Activated CD4-positive, CD25-positive, alpha-beta regulatory T cell (primary cell): ENCODE data around the gene MRPL34.
"Not testable (repeated sequence)": the region's sequence is repeated elsewhere in the genome, so short reads cannot be mapped to it uniquely, and the experiment has no call there.

Experiments
- DNase-seq, 4 experiments: peaks; one replicate each; lab custom pipeline; 2025; lab: John Stamatoyannopoulos, UW

Gene MRPL34

DNA sequence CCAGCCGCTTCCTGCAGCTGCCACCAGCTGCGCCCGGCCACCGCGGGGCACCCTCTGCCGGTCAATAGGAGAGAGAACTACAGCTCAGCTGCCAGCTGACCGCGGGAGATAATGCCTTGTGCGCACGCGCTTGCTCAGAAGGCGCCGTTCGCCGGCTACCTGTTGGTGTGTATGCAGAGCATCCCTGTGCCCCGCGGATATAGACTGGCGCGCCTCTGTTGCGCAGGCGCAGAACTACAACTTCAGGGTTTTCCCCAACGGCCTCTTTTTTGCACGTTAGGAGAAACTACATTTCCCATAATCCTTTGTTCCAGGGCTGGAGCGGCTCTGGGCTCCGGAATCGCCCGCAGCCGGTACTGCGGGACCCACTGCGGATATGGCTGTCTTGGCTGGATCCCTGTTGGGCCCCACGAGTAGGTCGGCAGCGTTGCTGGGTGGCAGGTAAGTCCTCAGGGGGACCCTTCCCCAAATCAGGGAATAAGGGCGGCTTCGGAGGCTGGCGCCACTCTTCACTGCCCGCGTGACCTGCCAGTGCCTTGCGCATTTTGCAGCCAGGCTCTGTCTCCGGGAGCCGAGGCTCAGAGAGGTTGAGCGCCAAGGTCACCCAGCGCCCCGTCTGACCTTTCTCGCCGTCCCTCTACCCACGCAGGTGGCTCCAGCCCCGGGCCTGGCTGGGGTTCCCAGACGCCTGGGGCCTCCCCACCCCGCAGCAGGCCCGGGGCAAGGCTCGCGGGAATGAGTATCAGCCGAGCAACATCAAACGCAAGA lies at the start of gene MRPL34:
Gene MRPL34, plus strand, starts transcription at position 356 of the 768 bp plus-strand sequence. Its CDS starts 21 bp downstream, at position 377.
- DNase-seq, result peak; percentile 77 to 90 (median 84)

- no peak for DNase-seq
Observed at GRCh38 chr19:17256130-17256529, 49.5 kb upstream of the MRPL34 start.

- DNase-seq, result no peak
Observed at GRCh38 chr19:17259118-17259780, 46.4 kb upstream of the MRPL34 start.

- DNase-seq, result no peak
Observed at GRCh38 chr19:17259934-17260333, 45.7 kb upstream of the MRPL34 start.

DNA sequence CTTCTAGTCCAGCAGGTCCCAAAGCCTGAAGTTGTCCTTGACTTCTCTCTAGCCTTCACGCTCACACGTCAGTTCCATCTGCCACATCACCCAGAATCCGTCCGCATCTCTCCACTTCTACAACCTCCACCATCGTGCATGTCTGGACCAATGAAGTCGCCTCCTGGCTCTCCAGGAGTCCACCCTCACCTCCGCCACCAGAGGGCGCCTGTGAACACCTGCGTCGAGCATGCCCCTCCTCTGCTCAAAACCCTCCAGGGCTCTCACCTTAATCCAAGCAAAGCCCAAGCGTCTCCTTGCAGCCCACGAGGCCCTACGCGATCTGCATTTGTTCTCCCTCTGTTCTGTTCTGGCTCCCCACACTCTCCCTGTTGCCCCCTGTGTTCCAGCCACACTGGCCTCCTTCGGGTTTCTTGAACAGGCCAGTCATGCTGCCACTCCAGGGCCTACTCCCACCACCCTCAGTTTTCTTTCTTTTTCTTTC lies 44.8 kb upstream of the MRPL34 start:
- DNase-seq, result peak; percentile 82 to 88 (median 85)

DNA sequence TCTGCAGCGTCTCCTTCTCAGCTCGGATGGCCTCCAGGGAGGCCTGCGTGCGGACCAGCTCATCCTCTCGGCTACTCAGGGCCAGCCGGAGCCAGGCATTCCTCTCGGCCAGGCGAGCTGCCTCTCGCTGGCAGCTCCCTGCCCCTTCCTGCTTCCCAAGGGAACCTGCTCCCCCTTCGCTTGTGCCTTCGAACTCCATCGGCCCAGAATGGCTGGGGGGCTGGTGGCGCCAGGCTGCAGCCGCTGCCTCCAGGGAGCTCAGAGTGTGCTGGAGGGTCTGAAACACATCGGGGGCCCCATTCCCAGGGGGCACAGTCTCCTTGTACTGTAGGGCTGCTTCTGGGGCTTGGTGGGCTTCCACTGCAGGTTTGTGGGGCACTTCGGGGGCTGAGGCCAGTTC lies 43.1 kb upstream of the MRPL34 start:
- DNase-seq, result no peak

DNA sequence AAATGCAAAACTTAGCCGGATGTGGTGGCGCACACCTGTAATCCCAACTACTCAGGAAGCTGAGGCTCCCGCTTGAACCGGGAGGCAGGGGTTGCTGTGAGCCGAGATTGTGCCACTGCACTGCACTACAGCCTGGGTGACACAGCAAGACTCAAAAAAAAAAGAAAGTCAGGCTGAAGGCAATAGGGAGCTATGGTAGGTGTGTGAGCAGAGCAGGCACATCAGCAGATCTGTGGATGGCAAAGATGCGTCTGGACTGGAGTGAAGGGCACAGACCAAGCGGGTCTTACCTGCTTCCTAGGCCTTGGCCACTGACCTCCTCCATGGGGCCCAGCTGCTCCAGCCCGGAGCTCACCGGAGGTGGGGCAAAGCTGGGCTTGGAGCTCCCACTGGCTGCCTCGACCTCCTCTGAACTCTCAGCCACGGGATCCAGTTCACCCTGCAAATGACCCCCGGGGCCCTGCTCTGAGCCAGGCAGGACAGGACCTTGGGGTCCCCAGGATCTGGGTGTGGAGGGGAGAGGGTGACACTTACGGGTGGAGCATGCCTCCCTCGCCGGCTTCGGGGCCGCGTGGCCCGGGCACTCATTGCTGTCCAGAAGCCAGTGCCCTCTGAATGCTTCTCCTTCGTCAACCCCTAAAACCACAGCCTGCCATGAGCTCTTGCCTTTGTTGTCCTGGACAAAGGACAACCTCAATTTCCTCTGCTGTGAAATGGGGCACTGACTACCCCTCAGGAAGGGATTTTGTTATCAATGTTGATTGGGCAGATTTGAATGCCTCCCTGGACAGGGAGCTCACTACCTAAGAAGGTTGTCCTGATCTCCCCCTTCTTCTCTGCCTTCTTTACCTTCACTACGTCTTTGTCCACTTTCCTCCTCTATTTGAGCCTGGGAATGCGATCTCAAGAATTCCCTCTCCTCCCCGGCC lies 41.7 kb upstream of the MRPL34 start:
- no peak for DNase-seq

- DNase-seq, result no peak
Observed at GRCh38 chr19:17264641-17264979, 41.1 kb upstream of the MRPL34 start, which contains the start of gene USHBP1. Gene USHBP1 (minus strand): TSS chr19:17264745. CDS start chr19:17264299, 446 bp downstream.

DNA sequence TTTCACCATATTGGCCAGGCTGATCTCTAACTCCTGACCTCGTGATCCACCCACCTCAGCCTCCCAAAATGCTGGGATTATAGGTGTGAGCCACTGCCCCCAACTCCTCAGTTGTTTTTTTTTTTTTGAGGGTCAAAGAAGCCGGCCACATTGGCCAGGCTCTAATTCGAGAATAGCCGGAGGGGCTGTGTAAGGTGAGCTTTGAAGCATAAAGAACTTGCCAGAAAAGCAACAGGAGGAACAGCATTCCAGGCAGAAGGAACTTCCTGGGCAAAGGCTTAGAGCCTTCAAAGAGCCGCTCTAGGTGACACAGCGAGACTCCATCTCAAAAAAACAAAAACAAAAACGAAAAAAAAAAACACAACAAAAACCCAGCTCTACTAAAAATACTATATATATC lies 39.6 kb upstream of the MRPL34 start:
- no peak for DNase-seq

DNA sequence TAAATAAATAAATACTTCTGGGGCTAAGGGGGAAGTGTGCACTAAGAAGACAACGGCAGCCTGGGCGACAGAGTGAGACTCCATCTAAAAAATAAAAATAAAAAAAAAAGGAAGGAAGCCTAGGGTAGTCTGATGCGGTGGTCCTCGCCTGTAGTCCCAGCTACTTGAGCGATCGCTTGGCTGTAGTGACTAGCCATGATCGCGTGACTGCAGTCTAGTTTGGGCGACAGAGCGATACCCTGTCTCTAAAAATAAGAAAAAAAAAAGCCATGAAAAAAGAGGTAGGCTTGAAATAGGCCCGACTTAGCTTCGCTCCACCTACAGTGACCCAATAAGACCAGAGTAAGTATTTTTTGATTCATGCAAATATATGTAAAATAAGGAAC lies 39.1 kb upstream of the MRPL34 start:
- DNase-seq, result no peak

DNA sequence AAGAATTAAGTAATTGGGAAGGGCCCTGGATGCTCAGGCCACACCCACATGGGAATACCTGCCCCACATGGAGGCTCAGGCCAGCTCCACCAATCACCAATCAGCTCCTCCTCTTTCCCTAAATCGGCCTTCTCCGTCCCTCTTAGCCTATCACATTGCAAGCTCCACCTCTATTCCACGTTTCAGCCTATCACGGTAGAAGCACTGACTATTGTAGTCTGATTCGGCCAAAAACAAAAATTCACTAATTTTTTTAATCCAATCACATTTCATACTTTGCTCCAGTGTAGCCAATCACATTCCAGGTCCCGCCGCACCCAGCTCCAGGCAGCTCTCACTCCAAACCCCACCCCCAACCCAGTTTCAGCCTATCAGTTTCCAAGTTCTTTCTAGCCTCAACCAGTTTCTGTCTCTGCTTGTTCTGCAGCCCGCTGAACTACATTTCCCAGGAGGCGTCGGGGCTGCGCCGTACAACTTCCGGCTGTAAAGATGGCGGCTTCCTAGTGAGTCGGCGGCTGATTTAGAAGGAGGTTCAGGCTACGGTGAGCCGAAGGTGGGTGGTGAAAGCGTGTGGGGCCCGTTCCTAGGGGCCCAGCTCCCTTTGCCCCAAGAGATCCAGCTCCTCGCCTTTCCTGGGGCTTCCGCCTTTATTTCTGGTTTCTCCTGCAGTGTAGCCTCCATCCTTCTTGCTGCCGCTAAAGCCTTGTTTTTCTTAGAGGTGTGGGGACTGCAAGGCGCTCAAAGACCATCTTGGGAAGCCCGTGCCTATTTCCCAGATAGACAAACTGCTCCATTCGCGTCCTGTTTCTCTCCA lies 38.5 kb upstream of the MRPL34 start, which contains the start of gene BABAM1:
Gene BABAM1, plus strand, starts transcription at position 469 of the 814 bp plus-strand sequence. CDS start 1,364 bp downstream, outside the sequence.
- peak; percentile 79 to 88 (median 86) for DNase-seq

DNA sequence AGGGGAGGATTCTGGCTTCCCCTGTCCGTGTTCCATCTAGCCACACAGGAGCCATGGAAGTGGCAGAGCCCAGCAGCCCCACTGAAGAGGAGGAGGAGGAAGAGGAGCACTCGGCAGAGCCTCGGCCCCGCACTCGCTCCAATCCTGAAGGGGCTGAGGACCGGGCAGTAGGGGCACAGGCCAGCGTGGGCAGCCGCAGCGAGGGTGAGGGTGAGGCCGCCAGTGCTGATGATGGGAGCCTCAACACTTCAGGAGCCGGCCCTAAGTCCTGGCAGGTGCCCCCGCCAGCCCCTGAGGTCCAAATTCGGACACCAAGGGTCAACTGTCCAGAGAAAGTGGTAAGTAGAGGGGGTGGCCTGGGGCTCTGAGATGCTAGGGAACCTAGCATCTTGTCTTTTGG lies 36.9 kb upstream of the MRPL34 start:
- no peak for DNase-seq

DNA sequence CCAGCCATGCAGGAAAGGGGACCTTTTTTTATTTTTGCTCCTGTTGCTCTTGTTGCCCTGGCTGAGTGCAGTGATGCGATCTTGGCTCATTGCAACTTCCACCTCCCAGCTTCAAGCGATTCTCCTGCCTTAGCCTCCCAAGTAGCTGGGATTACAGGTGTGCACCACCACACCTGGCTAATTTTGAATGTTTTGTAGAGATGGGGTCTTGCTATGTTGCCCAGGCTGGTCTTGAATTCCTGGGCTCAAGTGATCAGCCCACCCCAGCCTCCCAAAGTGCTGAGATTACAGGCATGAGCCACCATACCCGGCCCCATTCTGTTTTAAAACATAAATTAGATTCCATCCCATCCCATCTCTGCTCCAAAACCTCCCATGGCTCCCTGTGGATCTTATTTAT lies 30.8 kb upstream of the MRPL34 start:
- DNase-seq, result not testable (repeated sequence)

DNA sequence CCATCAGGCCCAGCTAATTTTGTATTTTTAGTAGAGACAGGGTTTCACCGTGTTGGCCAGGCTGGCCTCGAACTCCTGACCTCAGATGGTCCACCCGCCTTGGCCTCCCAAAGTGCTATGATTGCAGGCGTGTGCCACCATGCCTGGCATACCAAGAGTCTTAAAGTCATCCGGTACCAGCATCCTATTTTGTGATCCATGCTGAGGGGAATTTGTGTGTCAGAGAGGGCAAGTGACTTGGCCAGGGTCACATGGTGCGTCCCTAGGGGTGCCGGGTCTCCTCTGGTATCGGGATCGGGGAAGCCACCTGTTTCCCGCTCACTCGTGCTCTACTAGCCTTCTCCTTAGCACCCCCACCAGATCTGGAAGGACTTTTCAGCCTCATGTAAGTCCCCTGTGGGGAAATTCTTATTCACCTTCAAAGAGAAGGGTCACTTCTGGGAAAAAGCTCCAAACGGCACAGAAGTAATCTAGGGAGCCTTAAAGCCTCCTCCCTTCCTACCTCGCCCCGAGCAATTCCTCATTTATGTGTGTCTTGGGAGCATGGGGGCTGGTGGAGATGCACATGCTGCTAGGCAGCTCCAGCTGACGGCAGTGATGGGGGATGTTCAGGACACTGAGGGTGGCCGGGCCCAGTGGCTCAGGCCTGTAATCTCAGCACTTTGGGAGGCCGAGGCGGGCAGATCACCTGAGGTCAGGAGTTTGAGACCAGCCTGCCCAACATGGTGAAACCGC lies 30.1 kb upstream of the MRPL34 start:
- no peak for DNase-seq

- DNase-seq, result no peak
Observed at GRCh38 chr19:17279436-17279835, 26.2 kb upstream of the MRPL34 start.

- peak in 2 of 4 experiments; percentile 21 to 30 for DNase-seq
Observed at GRCh38 chr19:17281391-17282304, 24.0 kb upstream of the MRPL34 start, which contains the start of gene ANKLE1. Gene ANKLE1 (plus strand): TSS chr19:17281901. CDS start chr19:17281921, 20 bp downstream.

DNA sequence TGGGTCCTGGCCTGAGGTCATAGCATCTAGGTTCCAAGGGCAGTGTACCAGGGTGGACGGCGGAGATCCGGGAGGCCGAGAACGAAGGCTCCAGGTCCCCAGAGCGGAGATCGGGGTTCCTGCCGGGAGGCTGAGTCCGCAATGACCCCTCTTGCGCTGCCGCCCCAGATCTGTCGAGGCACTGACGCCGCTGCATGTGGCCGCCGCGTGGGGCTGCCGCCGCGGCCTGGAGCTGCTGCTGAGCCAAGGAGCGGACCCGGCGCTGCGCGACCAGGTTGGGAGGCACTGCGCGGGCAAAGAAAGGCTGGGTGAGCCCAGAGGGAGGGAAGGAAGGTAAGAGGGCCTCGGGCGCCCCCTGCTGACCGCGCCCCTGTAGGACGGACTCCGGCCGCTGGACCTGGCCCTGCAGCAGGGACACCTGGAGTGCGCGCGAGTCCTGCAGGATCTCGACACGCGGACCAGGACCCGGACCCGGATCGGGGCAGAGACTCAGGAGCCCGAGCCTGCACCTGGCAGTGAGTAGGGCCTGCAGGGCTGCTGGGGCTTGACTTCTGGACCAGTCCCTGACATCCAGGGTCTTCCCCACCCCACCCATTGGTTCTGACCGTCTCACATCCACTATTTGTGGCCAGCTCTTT lies 23.1 kb upstream of the MRPL34 start:
- DNase-seq, result peak; percentile 51 to 63 (median 58)

GRCh38 chr19:17283504-17283996 lies 22.1 kb upstream of the MRPL34 start:
- DNase-seq, result no peak
